Dedifferentiated amniotic fluid mesenchymal stem cell (primary cell): ENCODE data around the gene SARM1.

Experiments
- DNase-seq: peaks from one replicate; pipeline ENCODE4 v3.0.0-alpha.2; 2016; ENCODE audit errors: extremely low spot score

The SARM1 gene

DNA sequence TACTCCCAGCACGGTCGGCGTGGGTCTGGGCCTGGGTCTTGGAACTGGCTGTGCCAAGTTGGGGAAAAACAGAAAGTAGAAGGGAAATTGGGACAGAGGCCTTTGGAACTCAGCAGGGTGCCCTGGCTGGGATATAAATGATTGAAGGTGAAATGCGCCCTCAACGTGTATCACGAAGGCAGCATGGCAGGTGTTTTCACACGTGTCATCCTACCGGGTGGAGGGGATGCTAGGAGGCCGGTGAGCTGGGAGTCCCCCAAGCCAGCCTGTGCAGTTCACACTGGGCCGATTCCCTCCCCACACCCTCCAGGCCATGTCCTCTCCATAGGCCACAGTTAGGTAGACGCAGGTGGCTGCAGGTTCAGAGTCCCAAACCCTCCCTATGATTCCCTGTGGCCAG lies 30.0 kb upstream of the SARM1 start:
- DNase-seq: no peak

GRCh38 chr17:28342313-28342712 lies 29.2 kb upstream of the SARM1 start:
- DNase-seq: no peak

DNA sequence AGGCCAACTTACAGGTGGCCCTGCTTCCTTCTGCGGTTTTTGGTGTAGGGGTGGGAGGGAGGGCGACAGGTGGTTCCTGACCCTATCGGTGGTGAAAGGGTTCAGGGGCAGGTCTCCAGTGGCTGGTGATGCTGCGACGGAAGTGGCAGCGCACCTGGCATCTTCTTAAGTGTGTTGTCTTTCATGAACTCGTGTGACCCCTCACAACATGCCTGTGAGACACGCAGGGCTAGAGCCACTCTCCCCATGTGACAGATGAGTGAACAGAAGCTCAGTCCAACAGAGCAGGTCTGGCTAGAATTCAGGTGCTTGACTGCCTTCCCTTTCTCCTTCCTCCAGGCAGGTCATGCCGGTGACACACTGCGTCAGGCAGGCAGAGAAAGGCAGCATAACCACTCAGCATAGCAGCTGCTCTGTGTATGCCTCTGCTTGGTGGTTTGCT lies 28.0 kb upstream of the SARM1 start:
- DNase-seq: no peak

GRCh38 chr17:28344011-28344410 lies 27.5 kb upstream of the SARM1 start:
- DNase-seq: no peak

DNA sequence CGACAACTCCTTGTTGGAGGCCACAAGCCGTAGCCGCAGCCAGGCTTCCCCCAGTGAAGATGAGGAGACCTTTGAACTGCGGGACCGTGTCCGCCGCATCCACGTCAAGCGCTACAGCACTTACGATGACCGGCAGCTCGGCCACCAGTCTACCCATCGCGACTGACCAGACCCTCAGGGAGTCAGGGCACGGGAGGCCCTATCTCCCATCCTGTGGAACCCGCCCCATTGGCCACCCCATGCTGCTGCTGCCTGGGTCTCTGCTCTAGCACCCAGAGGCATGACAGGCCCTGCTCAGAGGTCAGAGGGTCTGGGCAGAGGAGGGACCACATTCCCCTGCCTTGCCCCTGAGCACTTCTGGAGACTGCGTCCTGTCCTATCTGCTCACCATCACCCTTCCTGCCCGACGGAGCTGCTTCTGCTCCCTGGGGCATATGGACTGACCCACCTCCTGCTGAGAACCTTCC lies 27.0 kb upstream of the SARM1 start:
- DNase-seq: no peak

DNA sequence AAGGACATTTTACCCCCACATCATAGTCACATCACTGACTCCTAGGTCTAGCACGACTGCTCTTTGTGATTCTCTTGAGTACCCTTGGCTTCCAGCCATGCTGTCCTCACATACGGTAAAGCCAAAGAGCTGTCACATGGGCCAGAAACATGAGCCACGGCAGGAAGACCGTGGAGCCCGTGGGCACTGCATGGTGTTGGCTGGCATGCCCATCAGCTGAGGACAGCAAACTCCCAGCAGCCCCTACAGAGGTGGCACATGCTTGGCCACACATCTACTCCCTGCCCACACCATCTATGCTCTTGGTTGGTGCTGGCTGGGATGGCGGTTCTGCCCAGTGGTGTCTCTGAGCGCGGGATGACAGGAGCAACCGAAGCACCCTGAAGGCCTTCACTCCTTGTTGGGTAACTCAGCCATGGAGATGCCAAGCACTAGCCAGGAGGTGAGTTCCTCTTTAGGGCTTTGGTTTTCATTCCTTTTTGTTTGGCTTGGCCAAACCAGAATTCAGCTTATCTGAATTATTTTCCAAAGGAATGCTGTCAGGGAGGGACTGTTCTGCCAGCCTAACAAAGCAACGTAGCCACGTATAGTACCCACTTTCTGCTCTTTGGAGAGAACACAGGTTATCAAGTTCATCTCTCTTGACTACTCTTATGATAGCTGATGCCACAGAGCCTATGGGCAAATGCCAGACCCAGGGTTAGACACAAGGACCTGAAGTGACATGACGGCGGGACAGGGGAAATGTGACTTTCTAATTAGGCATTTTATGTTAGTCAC lies 25.9 kb upstream of the SARM1 start:
- DNase-seq: no peak

- DNase-seq: no peak
Measured at GRCh38 chr17:28346199-28346580, 25.3 kb upstream of the SARM1 start.

DNA sequence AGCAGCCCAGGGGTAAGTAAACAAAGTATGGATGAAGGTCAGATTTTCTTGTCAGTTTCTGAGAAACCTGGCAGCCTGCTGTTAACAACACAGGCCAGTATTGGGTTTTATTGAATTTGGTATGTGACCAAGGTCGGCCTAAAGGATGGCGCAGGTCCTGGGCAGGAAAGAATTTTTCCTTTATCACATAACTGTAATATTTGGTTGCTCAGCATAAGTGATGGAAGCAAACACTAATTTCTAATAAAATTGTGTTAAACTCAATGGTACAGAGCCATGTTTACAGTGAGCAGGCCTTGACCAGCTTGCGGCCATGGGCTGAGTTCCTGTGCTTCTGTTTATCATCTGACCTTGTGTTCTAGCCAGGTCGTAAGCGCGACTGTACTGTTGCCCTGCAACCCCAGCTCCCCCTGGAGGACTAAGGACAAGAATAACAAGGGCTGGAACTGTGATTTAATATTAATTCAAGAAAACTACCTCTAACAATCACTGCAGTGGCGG lies 24.7 kb upstream of the SARM1 start:
- no peak for DNase-seq

DNA sequence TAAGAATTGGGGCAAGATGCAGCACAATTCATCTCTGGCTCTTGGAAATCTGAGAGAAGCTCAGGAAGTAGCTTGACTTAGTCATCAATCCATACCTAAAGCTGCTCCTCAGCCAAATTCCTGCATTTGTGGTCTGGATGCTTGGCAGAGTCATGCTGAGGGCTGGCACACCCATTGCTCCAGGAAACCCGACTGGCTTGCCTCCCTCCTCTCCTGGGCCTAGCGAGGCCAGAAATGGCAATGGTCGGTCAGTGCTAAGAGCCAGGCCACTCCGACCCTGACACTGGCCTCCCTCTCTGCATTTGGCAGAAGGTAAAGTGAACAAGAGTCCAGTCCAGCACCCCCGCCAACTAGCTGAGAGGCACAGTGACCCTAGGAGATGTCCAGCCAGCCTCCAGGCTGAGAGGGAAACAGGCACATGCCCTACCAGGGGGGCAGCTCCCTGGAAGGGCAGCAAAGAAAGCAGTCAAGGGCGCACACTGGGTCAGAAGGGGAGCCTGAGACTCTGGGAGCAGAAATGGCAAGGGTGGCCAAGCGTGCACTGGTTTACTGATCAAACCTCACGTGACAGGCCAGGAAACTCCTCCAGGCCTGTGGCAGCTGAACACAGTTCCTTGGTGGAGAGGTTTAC lies 24.1 kb upstream of the SARM1 start:
- peak; percentile 92 for DNase-seq

DNA sequence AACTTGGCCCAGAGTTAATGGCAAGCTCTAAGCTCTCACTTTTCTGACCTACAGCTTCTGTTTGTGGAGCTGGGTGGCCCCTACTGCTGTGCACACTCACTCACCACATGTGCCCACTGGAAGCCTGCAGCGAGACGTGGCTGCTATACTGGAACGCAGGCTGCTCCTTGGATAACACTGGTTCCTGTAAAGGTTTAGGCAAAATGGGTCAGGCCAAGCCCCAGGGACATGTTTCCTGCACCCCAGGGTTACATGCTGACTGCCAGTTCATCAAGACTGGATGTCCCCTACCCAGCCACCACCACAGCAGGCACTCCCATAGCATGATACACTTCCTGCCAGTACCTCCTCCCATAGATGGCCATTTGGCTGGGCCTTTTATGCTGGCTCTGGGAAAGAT lies 22.5 kb upstream of the SARM1 start:
- DNase-seq: no peak

DNA sequence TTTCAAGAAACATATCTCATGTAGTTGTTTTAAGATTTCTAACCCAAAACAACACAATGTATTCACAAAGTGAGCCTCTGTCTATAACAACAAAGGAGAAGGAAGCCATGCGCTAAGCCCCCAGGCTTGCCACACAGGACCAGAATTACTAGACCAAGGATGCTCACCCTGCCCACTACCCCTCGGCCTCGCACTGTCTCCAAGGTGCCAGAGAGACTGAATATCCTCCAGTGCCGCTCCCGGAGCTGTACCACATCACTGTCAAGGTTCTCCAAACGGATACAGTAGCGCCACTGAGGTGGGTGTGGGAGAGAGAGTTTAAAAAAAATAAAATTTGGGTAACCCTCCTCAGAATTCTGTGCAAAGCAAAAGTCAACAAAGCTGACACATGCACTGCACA lies 21.2 kb upstream of the SARM1 start:
- no peak for DNase-seq

DNA sequence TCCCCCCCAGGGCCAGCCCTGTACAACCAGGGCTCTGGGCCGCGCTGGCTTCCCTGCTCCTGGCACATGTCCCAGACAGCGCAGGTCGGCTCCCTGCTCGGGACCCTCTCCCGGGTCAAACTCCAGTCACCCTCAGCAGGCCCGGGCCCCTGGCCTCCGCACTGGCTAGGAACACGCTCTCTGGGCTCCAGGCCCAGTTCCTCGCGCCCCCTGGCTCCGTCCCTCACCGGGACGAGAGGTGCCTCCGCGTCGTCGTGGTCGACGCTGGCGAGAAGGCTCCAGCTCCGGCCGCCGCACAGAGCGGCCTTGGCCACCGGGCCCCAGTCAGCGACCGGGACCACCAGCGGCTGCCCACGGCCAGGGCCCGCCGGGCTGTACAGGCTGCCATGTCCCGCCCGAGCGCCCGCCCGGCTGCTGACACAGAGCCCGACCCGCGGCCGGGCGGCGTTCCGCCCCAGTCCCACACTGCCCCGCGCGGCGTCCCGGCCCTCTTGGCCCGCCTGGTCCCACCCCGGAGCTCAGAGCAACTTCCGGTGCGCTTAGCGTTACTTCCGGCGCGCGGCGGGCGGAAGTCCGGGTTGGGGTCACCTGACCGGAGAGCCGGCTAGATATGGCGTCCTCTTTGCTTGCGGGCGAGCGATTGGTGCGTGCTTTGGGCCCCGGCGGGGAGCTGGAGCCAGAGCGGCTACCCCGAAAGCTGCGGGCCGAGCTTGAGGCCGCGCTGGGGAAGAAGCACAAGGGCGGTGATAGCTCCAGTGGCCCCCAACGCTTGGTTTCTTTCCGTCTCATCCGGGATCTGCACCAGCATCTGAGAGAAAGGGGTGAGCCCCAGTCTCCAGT lies 14.2 kb upstream of the SARM1 start, which contains the start of gene POLDIP2:
POLDIP2 (minus strand) TSS at position 467 of the 840 bp plus-strand sequence; CDS start at position 388, 79 bp downstream.
- peak; percentile 96 for DNase-seq

DNA sequence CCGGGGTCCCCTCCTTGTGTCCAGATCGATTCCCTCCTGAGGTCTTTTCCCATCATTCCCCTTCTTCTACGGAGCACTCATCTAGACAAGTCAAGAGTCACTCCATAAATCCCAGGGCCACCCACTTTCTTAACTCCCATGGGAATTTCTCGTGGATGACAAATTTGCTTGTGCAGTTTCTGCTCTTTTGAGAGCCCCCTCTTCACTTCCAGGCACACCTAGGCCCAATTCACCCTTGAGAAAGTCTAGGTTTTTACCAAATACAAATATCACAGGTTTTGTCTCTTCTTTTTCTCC lies 13.6 kb upstream of the SARM1 start:
- DNase-seq: no peak

DNA sequence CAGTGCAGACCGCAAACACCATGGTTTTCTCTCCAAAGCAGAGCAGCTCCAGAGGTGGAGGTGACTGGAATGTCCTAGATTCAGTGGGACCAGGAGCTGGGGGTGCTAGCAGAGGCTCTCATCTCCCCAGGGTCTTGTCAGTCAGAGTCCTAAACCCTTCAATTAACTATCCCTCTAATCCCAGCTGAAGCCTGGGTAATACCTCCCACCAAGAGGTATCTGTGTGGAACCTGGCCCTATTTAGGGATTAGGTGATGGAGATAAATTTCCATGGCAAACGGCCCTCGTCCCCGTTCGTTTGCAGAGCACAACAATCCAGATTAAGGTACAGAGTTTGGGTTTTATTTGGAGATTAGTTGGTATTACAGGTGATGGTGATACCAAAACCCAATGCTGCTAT lies 8.3 kb upstream of the SARM1 start:
- no peak for DNase-seq

DNA sequence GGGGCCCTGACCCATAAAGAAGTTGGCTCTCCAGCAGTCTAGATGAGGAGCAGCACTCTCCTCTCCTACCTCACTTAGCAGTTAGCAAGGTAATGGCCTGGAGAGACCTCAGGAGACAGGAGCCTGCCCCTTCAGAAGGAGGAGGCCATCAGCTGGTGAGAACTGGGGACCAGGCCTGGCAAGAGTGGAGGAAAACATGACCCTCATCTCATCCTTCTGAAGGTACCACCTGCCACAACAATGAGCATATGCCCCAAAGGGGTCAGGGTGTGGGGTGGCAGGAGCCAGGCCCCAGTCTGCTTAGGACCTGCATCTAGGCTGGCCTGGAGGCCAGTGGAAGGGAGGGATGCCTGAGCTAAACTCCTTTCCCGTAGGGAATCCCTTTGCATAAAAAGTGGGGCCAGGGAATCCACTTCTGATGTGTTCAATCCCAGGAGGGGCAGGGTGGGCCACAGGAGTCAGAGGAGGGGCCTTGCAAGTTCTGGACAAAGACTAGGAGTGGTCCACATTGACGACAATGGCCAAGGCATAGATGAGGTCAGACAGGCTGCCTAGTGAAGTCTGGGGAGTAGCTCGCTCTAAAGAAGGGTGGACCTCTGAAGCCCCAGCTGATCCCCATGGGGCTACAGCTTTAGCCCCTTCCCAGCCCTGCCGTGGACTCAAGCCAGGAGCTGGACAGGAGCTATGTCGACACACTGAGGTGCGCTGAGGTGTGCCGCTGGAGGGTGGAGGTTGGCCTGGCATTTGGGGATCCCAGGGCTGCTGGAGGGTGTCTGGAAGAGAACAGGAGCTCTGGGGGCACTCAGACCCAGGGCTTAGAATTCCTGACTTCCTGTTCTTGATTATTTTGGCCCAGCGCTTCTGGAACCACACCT lies 7.5 kb upstream of the SARM1 start:
- DNase-seq: no peak

- no peak for DNase-seq
Measured at GRCh38 chr17:28364665-28365363, 6.7 kb upstream of the SARM1 start, which contains the start of gene SEBOX. SEBOX (minus strand) TSS chr17:28365199; CDS start chr17:28365151, 48 bp downstream.

DNA sequence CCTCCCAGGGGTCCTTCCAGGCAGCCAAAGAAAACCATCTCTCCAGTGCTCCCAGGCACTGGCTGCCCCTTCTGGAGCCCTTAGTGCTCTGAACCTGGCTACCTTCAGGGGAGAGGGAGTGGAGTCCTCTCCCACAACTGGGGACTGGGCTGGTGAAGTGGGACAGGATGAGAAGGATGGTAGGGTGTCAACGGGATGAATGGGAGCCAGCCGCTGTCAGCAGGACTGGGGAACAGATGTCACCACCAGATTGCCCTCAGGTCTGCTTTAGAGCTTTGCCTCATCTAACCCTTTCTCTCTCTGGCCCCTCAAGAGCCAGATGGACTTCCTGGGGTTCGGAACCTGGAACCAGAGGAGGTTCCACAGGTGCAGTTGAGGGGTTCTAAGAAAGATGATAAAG lies 6.0 kb upstream of the SARM1 start:
- no peak for DNase-seq

DNA sequence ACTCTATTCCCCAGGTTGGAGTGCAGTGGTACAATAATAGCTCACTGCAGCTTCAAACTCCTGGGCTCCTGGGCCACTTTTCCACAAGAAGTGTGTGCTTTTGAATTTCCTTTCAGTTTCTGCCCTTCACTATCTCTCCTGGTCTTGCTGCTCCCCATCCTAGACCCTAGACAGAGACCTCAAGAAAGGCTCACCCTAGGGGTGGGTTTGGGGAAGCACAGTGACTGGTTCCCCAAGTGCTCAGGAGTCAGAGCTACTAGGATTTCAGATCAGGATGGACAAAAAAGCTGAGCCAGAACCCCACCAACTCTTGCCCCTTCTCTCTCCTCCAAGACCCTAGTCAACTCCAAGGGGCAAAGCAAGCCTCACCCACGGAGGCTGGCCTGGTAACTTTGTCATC lies 4.9 kb upstream of the SARM1 start:
- no peak for DNase-seq

DNA sequence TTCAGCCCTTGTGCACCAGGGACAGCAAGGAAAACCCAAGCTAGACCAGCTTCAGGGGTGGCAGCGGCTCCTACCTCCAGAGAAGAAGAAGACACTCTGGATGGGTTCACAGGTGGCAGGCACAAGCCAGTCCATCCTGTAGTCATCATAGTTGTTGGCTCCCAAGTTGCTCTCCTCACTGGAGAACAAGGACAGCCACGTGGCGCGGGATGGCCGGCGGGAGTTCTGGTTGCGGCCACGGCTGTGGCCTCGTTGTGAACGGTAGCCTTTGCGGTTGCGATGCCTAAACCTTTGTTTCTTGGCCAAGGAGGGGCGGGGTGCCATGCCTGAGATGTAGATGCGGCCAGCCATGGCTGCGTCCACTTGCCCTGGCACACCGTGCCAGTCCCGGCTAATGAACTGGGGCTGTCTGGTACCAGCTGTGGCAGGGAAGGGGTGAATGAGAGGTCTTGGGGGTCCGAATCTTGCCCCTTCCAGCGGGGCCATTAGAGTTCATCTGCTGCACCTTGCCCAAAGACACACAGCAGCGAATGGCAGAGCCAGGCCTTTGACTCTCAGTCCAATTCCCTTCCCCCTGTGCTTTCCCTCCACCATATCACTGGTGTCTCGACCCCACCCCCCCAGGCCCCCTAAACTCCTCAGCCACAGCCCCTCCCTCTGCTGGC lies 3.7 kb upstream of the SARM1 start:
- DNase-seq: no peak

GRCh38 chr17:28368306-28368831 lies 3.1 kb upstream of the SARM1 start:
- DNase-seq: no peak
